Activated CD8-positive, alpha-beta memory T cell treated with anti-CD3 and anti-CD28 coated beads for 36 hours (primary cell): Measurements from ENCODE around the gene SNAI3. TPM values are rescaled to one million over a fixed set of nuclear protein-coding genes. Genes with fewer than 3 reads are reported as not detected.

Experiments used
- CTCF ChIA-PET: fragments of 350-600 bp; sonication (Branson Sonifier 250); formaldehyde crosslinking; loops from one replicate; lab custom pipeline; 2021; ENCODE audit warnings: antibody characterized with exemption; lab: Charles Lee
- POLR2A ChIA-PET: fragments of 350-600 bp; sonication (Branson Sonifier 250); formaldehyde crosslinking; loops from one replicate; lab custom pipeline; 2021; ENCODE audit warnings: antibody characterized with exemption; lab: Charles Lee
- total RNA-seq, 2 experiments: library from RNA; stranded (reverse); gene quantifications; one replicate each; pipeline ENCODE4 v1.2.3, GENCODE V29; 2021

SNAI3 gene
- total RNA-seq, 2 experiments from 2014 or later = 2.3 TPM

DNA sequence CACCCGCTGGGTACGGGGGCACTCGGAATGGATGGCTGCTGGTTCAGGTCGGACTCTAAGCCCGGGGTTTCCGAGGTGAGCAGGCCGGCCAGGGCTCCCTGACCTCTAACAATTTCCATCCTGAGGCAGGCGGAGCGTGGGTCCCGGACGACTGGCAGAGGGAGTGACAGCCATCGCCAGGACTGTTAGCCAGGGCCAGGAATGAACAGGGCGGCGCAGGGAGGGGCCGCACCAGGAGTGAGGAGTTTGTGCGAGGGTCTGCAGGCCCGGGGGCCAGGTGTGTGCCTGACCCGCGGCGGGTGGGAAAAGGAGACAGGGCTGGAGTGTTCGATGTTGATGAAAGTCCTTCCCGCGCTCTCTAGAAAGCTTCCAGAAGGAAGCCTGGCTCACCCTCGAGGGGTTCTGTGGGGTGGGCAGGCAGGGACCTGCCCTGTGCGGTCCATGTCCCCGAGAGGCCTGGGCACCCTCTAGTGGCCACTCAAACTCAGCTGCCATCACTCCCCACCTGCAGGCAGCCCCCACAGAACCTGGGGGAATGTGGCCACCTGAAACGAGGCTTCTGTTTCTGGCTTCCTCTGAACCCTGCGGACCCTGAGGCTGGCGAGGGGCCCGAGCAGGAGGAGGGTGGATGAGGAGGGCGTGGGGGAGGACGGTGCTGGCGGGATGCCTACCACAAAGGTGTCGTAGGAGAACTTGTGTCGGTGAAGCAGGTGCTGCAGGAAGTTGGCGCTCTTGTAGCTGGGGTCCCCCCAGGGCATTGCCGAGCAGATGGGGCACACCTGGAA lies 11.7 kb upstream of the SNAI3 start:
- ChIA-PET POLR2A (no interaction called here), CTCF (interaction anchor here (0.8 kb wide), 1 partner anchor 10 kb away, joined by 4 read pairs; no protein-coding TSS in a partner anchor)

- ChIA-PET CTCF (no interaction called here), POLR2A (no interaction called here)
Observed at GRCh38 chr16:88697116-88697830, 11.0 kb upstream of the SNAI3 start.

- ChIA-PET CTCF (interaction anchor here (1.0 kb wide), 1 partner anchor 41 kb away, joined by 3 read pairs; no protein-coding TSS in a partner anchor), POLR2A (interaction anchor here (0.6 kb wide), 1 partner anchor 11 kb away, joined by 4 read pairs; no protein-coding TSS in a partner anchor)
Observed at GRCh38 chr16:88696441-88696840, 10.1 kb upstream of the SNAI3 start.

DNA sequence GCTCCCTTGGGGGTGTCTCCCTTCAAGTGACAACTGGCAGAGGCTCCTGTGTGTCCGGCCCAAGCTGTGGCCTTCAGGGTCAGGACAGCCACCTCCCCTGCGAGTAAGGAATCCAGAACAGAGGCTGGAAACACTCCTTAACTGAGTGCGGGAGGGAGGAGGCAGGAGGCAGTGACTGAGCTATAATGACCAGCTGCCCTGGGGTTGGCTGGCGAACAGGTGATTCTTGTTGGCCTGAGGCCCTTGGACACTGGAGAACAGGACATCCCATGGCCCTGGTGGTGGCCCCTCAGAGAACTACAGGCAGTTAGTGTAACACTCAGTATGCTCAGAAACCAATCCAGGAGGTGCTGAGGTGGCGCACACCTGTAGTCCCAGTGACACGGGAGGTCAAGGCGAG lies 9.4 kb upstream of the SNAI3 start:
- ChIA-PET CTCF (interaction anchor here (1.0 kb wide), 1 partner anchor 42 kb away, joined by 3 read pairs; no protein-coding TSS in a partner anchor), POLR2A (interaction anchor here (0.6 kb wide), 1 partner anchor 10 kb away, joined by 4 read pairs; no protein-coding TSS in a partner anchor)

DNA sequence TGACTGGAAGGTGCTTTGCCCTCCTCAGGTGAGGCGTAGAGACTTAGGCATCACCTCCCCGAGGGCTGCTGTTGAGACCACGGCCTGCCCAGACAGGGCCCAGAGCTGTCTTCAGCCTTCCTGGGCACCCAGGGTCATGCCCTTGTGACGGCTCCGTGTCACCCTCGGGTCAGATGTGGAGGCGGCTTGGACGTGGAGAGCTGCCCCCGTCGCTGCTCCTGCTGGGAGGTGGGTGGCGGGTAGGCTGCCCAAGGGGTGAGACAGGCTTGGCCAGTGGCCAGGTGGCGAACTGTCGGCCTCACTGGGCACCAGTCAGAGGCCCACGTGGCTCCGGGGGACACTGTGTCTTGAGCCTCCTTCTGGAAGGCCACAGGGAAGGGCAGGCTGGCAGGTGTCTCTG lies 8.9 kb upstream of the SNAI3 start:
- POLR2A ChIA-PET = no interaction called here
- CTCF ChIA-PET = no interaction called here

- CTCF ChIA-PET = interaction anchor here (1.2 kb wide), 1 partner anchor 11 kb away, joined by 3 read pairs; no protein-coding TSS in a partner anchor
- POLR2A ChIA-PET = no interaction called here
Observed at GRCh38 chr16:88694221-88695087, 8.1 kb upstream of the SNAI3 start.

- POLR2A ChIA-PET = no interaction called here
Observed at GRCh38 chr16:88693420-88694177, 7.3 kb upstream of the SNAI3 start.

GRCh38 chr16:88692861-88693260 lies 6.6 kb upstream of the SNAI3 start:
- ChIA-PET POLR2A (interaction anchor here (1.0 kb wide), 1 partner anchor 29 kb away, joined by 3 read pairs; no protein-coding TSS in a partner anchor), CTCF (interaction anchor here (0.8 to 1.2 kb wide), 2 partner anchors 8 to 45 kb away, joined by 3 to 4 read pairs; no protein-coding TSS in a partner anchor)

More at GRCh38 chr16:88693420-88694177, 7.3 kb upstream of the SNAI3 start:
- CTCF ChIA-PET = interaction anchor here (1.2 kb wide), 1 partner anchor 11 kb away, joined by 3 read pairs; no protein-coding TSS in a partner anchor

GRCh38 chr16:88691924-88692560 lies 5.7 kb upstream of the SNAI3 start:
- ChIA-PET CTCF (interaction anchor here (0.7 to 1.2 kb wide), 4 partner anchors 9 to 45 kb away, joined by 3 to 4 read pairs (median 3); no protein-coding TSS in a partner anchor), POLR2A (interaction anchor here (1.0 kb wide), 1 partner anchor 28 kb away, joined by 3 read pairs; no protein-coding TSS in a partner anchor)

- POLR2A ChIA-PET = no interaction called here
- CTCF ChIA-PET = interaction anchor here (1.2 kb wide), 1 partner anchor 9 kb away, joined by 4 read pairs; no protein-coding TSS in a partner anchor
Observed at GRCh38 chr16:88691129-88691813, 5.0 kb upstream of the SNAI3 start.

- ChIA-PET CTCF (no interaction called here), POLR2A (no interaction called here)
Observed at GRCh38 chr16:88690341-88691128, 4.2 kb upstream of the SNAI3 start.

DNA sequence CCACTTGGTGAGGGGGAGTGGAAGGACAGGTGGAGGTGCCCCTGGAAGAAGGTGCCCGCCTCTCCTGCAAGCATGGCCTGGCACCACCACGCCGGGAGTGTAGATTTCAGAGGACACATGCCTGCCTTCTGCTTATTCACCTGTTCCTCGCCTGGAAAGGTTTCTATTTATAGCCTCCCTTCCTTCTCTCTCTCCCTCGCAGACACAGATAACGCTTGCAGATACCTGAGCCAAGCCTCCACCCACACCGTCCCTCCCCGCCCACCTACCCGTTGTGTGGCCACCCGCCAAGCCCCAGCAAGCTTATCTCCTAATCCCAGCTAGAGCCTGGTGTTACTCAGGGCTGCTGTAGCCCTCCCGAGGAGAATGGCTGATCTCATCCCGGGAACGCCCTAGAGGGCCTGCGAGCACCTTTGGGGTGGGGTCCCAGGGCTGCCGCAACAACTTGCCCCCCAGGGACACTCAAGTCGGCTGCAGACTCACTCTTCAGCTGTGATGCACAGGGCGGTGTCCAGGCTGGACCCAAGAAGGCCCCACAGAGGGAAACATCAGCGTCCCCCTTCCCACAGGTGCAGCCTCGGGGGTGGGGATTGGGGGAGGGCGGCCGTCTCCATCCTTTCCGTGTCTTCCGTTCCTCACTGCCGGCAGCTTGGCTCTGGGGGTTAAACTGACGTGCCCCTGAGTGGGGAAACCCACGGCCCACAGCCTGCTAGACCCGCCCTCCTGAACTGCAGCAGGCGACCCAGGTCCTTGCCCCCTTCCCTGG lies 1.9 kb upstream of the SNAI3 start:
- ChIA-PET POLR2A (interaction anchor here (0.6 to 1.4 kb wide), 5 partner anchors 12 to 49 kb away, joined by 3 to 5 read pairs (median 3); partner anchors contain the start of genes CYBA and MVD), CTCF (interaction anchor here (1.0 to 1.7 kb wide), 2 partner anchors 10 to 13 kb away, joined by 4 to 8 read pairs; no protein-coding TSS in a partner anchor)

GRCh38 chr16:88687676-88688012 lies 1.3 kb upstream of the SNAI3 start:
- CTCF ChIA-PET = interaction anchor here (1.0 to 1.7 kb wide), 3 partner anchors 11 to 14 kb away, joined by 4 to 8 read pairs (median 5); no protein-coding TSS in a partner anchor

GRCh38 chr16:88687254-88687576 lies 908 bp upstream of the SNAI3 start:
- CTCF ChIA-PET = interaction anchor here (1.0 to 1.7 kb wide), 3 partner anchors 11 to 14 kb away, joined by 4 to 8 read pairs (median 5); no protein-coding TSS in a partner anchor
- POLR2A ChIA-PET = interaction anchor here (0.8 to 1.4 kb wide), 5 partner anchors 13 to 50 kb away, joined by 3 to 5 read pairs (median 4); partner anchors contain the start of genes CYBA and MVD

More at GRCh38 chr16:88687676-88688012, 1.3 kb upstream of the SNAI3 start:
- POLR2A ChIA-PET = interaction anchor here (0.8 to 1.4 kb wide), 5 partner anchors 13 to 50 kb away, joined by 3 to 5 read pairs (median 4); partner anchors contain the start of genes CYBA and MVD

DNA sequence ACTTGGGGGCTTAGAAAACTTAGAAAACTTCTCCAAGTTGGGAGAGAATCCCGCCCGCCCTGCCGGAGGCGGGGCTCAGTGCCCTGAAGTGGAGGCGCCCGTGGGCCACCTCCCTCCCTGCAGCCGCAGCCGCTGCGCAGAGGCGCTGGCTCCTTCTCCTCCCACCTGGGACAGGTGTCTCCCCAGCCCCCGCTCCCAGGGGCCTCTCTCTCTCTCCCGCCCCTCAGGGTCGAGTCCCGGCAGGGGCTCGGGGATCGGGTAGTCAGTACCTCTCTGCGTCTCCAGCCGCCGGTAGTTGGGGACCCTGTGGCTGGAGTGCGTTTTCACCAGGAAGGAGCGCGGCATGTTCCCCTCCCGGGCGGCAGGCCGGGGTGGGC lies 257 bp downstream of the SNAI3 start:
- ChIA-PET CTCF (no interaction called here), POLR2A (interaction anchor here (0.6 to 1.0 kb wide), 3 partner anchors 10 to 18 kb away, joined by 3 to 4 read pairs (median 4); no protein-coding TSS in a partner anchor)
